Measurements from ENCODE around the gene FPR2.
"Not testable (repeated sequence)": the region's sequence is repeated elsewhere in the genome, so short reads cannot be mapped to it uniquely, and the experiment has no call there.

The FPR2 gene

GRCh38 chr19:51760697-51761356 is at the start of gene FPR2:
Gene FPR2, plus strand, starts transcription at chr19:51761180. Its CDS starts 7,479 bp downstream, at chr19:51768659.
- DNase-seq (ENCODE audit: low read depth, low spot score) = no peak

GRCh38 chr19:51711702-51712101 is 49.3 kb upstream of the FPR2 start:
- DNase-seq (ENCODE audit: low read depth, low spot score) = no peak

- no peak for DNase-seq (ENCODE audit: low read depth, low spot score)
Observed at GRCh38 chr19:51712461-51713081, 48.4 kb upstream of the FPR2 start.

- no peak for DNase-seq (ENCODE audit: low read depth, low spot score)
Observed at GRCh38 chr19:51713319-51714285, 47.4 kb upstream of the FPR2 start.

GRCh38 chr19:51714848-51715247 is 46.1 kb upstream of the FPR2 start:
- no peak for DNase-seq (ENCODE audit: low read depth, low spot score)

GRCh38 chr19:51715850-51716249 is 45.1 kb upstream of the FPR2 start:
- no peak for DNase-seq (ENCODE audit: low read depth, low spot score)

- DNase-seq (ENCODE audit: low read depth, low spot score) = no peak
Observed at GRCh38 chr19:51716925-51717324, 44.1 kb upstream of the FPR2 start.

- DNase-seq (ENCODE audit: low read depth, low spot score) = no peak
Observed at GRCh38 chr19:51719251-51719988, 41.6 kb upstream of the FPR2 start.

GRCh38 chr19:51721905-51722304 is 39.1 kb upstream of the FPR2 start:
- no peak for DNase-seq (ENCODE audit: low read depth, low spot score)

GRCh38 chr19:51722492-51722891 is 38.5 kb upstream of the FPR2 start:
- DNase-seq (ENCODE audit: low read depth, low spot score) = no peak

GRCh38 chr19:51724543-51724942 is 36.4 kb upstream of the FPR2 start:
- DNase-seq (ENCODE audit: low read depth, low spot score) = no peak

- DNase-seq (ENCODE audit: low read depth, low spot score) = no peak
Observed at GRCh38 chr19:51726049-51726448, 34.9 kb upstream of the FPR2 start.

- no peak for DNase-seq (ENCODE audit: low read depth, low spot score)
Observed at GRCh38 chr19:51727349-51727880, 33.6 kb upstream of the FPR2 start.

GRCh38 chr19:51729781-51730180 is 31.2 kb upstream of the FPR2 start:
- DNase-seq (ENCODE audit: low read depth, low spot score) = no peak

- DNase-seq (ENCODE audit: low read depth, low spot score) = no peak
Observed at GRCh38 chr19:51733742-51734522, 27.0 kb upstream of the FPR2 start.

- DNase-seq (ENCODE audit: low read depth, low spot score) = no peak
Observed at GRCh38 chr19:51735759-51736449, 25.1 kb upstream of the FPR2 start.

GRCh38 chr19:51737389-51737788 is 23.6 kb upstream of the FPR2 start:
- no peak for DNase-seq (ENCODE audit: low read depth, low spot score)

- DNase-seq (ENCODE audit: low read depth, low spot score) = no peak
Observed at GRCh38 chr19:51737924-51738323, 23.1 kb upstream of the FPR2 start.

GRCh38 chr19:51738523-51738922 is 22.5 kb upstream of the FPR2 start:
- not testable (repeated sequence) for DNase-seq (ENCODE audit: low read depth, low spot score)

Data from brain pericyte (primary cell).